Coronary artery (tissue), 2 donors: ENCODE data around the gene SV2C.

Experiments
- DNase-seq: peaks from one replicate; pipeline ENCODE4 v3.0.0-alpha.2; 2017; ENCODE audit warnings: low spot score
- H3K27ac ChIP-seq, 2 donors: fragments of 200-600 bp; sonication (generic); one replicate each; pipeline ENCODE4 v1.5.1; 2016 to 2019
- H3K4me3 ChIP-seq: fragments of 200-600 bp; sonication (generic); 2 replicates; pipeline ENCODE4 v1.5.1; 2016; ENCODE audit warnings: mild to moderate bottlenecking, moderate library complexity
- CTCF ChIP-seq: fragments of 200-600 bp; sonication (generic); IDR thresholded peaks from one replicate; pipeline ENCODE4 v1.5.1; 2019; ENCODE audit warnings: antibody characterized with exemption

SV2C gene

GRCh38 chr5:76269932-76270610 lies 186.9 kb downstream of the SV2C start:
- H3K4me3 ChIP-seq: no peak overlapping the region
- DNase-seq: no peak
- no peak overlapping the region for H3K27ac ChIP-seq
- TF ChIP-seq CTCF: no peak

- TF ChIP-seq CTCF: no peak
- Histone ChIP-seq H3K4me3 (no peak overlapping the region), H3K27ac (no peak overlapping the region)
These were observed 188.7 kb downstream of the SV2C start for GRCh38 chr5:76271836-76272235.

GRCh38 chr5:76273206-76273885 lies 190.2 kb downstream of the SV2C start:
- no peak for DNase-seq
- H3K27ac ChIP-seq: no peak overlapping the region
- TF ChIP-seq CTCF: no peak
- no peak overlapping the region for H3K4me3 ChIP-seq

More at GRCh38 chr5:76271836-76272235, 188.7 kb downstream of the SV2C start:
- no peak for DNase-seq

- no peak for DNase-seq
- TF ChIP-seq CTCF: no peak
- H3K4me3 ChIP-seq: no peak overlapping the region
- no peak overlapping the region for H3K27ac ChIP-seq
These were observed 191.4 kb downstream of the SV2C start for GRCh38 chr5:76274571-76274970.

- Histone ChIP-seq H3K27ac (no peak overlapping the region), H3K4me3 (no peak overlapping the region)
- DNase-seq: no peak
- TF ChIP-seq CTCF: no peak
These were observed 194.6 kb downstream of the SV2C start for GRCh38 chr5:76277736-76278135.

- no peak for TF ChIP-seq CTCF
These were observed 195.1 kb downstream of the SV2C start for GRCh38 chr5:76278261-76278789.

GRCh38 chr5:76280494-76280893 lies 197.3 kb downstream of the SV2C start:
- Histone ChIP-seq H3K27ac (no peak overlapping the region), H3K4me3 (no peak overlapping the region)
- TF ChIP-seq CTCF: no peak
- DNase-seq: no peak

More at GRCh38 chr5:76278261-76278789, 195.1 kb downstream of the SV2C start:
- DNase-seq: no peak
- Histone ChIP-seq H3K4me3 (no peak overlapping the region), H3K27ac (no peak overlapping the region)
